ENCODE results near the gene PLAAT4.
A peak's percentile ranks its signal among the peaks of the same experiment; 100 is the strongest.
"Not testable (repeated sequence)": the region's sequence is repeated elsewhere in the genome, so short reads cannot be mapped to it uniquely, and the experiment has no call there.

Gene PLAAT4

GRCh38 chr11:63535734-63536133 is 874 bp upstream of the PLAAT4 start:
- Histone ChIP-seq H3K4me3 (IDR thresholded peaks at IDR 0.05; ENCODE audit: insufficient read depth, low read depth, low read length) (no peak overlapping the region), H2AFZ (ENCODE audit: low read depth) (peak overlapping the region; percentile 11; the same call in 1 of the 2 replicates), H3K9ac (peak overlapping the region; percentile 48; the same call in 1 of the 2 replicates), H4K20me1 (ENCODE audit: insufficient read depth) (no peaks in the 10 kb centered on the region), H3K36me3 (ENCODE audit: insufficient read depth) (no peaks in the 10 kb centered on the region), H3K4me2 (peak overlapping the region; percentile 90), H3K27ac (peak overlapping the region; percentile 80), H3K27me3 (ENCODE audit: insufficient read depth, low read depth) (no peaks in the 10 kb centered on the region), H3K4me1 (ENCODE audit: low read depth, poor library complexity, severe bottlenecking) (peaks cover 79% of the 10 kb centered on the region), H3K79me2 (ENCODE audit: insufficient read depth, low read depth) (no peaks in the 10 kb centered on the region)
- no peak for TF ChIP-seq CTCF (conservative IDR thresholded peaks at IDR 0.05; ENCODE audit: low read depth, low read length)

GRCh38 chr11:63537293-63538101 is 889 bp downstream of the PLAAT4 start:
- H3K9ac ChIP-seq, result peak overlapping the region; percentile 49
- no peaks in the 10 kb centered on the region for H3K79me2 ChIP-seq (ENCODE audit: insufficient read depth, low read depth)
- TF ChIP-seq CTCF (conservative IDR thresholded peaks at IDR 0.05; ENCODE audit: low read depth, low read length), result no peak
- H3K4me1 ChIP-seq (ENCODE audit: low read depth, poor library complexity, severe bottlenecking), result peaks cover 63% of the 10 kb centered on the region
- peak overlapping the region; percentile 90 for H3K4me2 ChIP-seq
- H2AFZ ChIP-seq (ENCODE audit: low read depth), result peak overlapping the region; percentile 38; the same call in 1 of the 2 replicates
- H3K27me3 ChIP-seq (ENCODE audit: insufficient read depth, low read depth), result no peaks in the 10 kb centered on the region
- H3K36me3 ChIP-seq (ENCODE audit: insufficient read depth), result no peaks in the 10 kb centered on the region
- peak overlapping the region; percentile 34 for H3K4me3 ChIP-seq (IDR thresholded peaks at IDR 0.05; ENCODE audit: insufficient read depth, low read depth, low read length)
- H3K27ac ChIP-seq, result peak overlapping the region; percentile 80
- H4K20me1 ChIP-seq (ENCODE audit: insufficient read depth), result no peaks in the 10 kb centered on the region

- not testable (repeated sequence) for H3K9ac ChIP-seq; H3K27me3 ChIP-seq (ENCODE audit: insufficient read depth, low read depth); H3K4me3 ChIP-seq (IDR thresholded peaks at IDR 0.05; ENCODE audit: insufficient read depth, low read depth, low read length); H2AFZ ChIP-seq (ENCODE audit: low read depth); H3K79me2 ChIP-seq (ENCODE audit: insufficient read depth, low read depth); H4K20me1 ChIP-seq (ENCODE audit: insufficient read depth); H3K4me2 ChIP-seq; H3K27ac ChIP-seq; H3K36me3 ChIP-seq (ENCODE audit: insufficient read depth)
- peaks cover 13% of the 10 kb centered on the region for H3K4me1 ChIP-seq (ENCODE audit: low read depth, poor library complexity, severe bottlenecking)
Measured at GRCh38 chr11:63542506-63542905, 5.9 kb downstream of the PLAAT4 start.

GRCh38 chr11:63543711-63544110 is 7.1 kb downstream of the PLAAT4 start:
- Histone ChIP-seq H3K4me3 (IDR thresholded peaks at IDR 0.05; ENCODE audit: insufficient read depth, low read depth, low read length) (no peak overlapping the region), H3K36me3 (ENCODE audit: insufficient read depth) (no peaks in the 10 kb centered on the region), H3K9ac (no peak overlapping the region), H3K4me1 (ENCODE audit: low read depth, poor library complexity, severe bottlenecking) (peaks cover 1% of the 10 kb centered on the region), H3K79me2 (ENCODE audit: insufficient read depth, low read depth) (no peaks in the 10 kb centered on the region), H4K20me1 (ENCODE audit: insufficient read depth) (no peaks in the 10 kb centered on the region), H2AFZ (ENCODE audit: low read depth) (no peak overlapping the region), H3K27me3 (ENCODE audit: insufficient read depth, low read depth) (no peaks in the 10 kb centered on the region), H3K27ac (no peak overlapping the region), H3K4me2 (no peak overlapping the region)
- TF ChIP-seq CTCF (conservative IDR thresholded peaks at IDR 0.05; ENCODE audit: low read depth, low read length), result no peak

GRCh38 chr11:63547061-63547460 is 10.5 kb downstream of the PLAAT4 start:
- H3K27ac ChIP-seq, result no peak overlapping the region
- H4K20me1 ChIP-seq (ENCODE audit: insufficient read depth), result no peaks in the 10 kb centered on the region
- H3K79me2 ChIP-seq (ENCODE audit: insufficient read depth, low read depth), result no peaks in the 10 kb centered on the region
- H3K4me3 ChIP-seq (IDR thresholded peaks at IDR 0.05; ENCODE audit: insufficient read depth, low read depth, low read length), result no peak overlapping the region
- H3K4me1 ChIP-seq (ENCODE audit: low read depth, poor library complexity, severe bottlenecking), result no peaks in the 10 kb centered on the region
- H3K9ac ChIP-seq, result no peak overlapping the region
- no peak for TF ChIP-seq CTCF (conservative IDR thresholded peaks at IDR 0.05; ENCODE audit: low read depth, low read length)
- no peak overlapping the region for H3K4me2 ChIP-seq
- no peaks in the 10 kb centered on the region for H3K36me3 ChIP-seq (ENCODE audit: insufficient read depth)
- no peak overlapping the region for H2AFZ ChIP-seq (ENCODE audit: low read depth)
- H3K27me3 ChIP-seq (ENCODE audit: insufficient read depth, low read depth), result no peaks in the 10 kb centered on the region

Measured in KMS-11 (cell line).